Thyroid gland (tissue), 4 donors: ENCODE measurements around the gene OR51D1. TPM values are rescaled to one million over a fixed set of nuclear protein-coding genes. Genes with fewer than 3 reads are reported as not detected.

Source experiments
- DNase-seq, 2 donors: peaks; one replicate each; pipeline ENCODE4 v3.0.0-alpha.2; 2019
- H3K27ac ChIP-seq, 3 donors: fragments of 200-600 bp; sonication (generic); 1 replicate in 2 of 3; 2 replicates in 1 of 3; pipeline ENCODE4 v1.5.1; 2016 to 2019; ENCODE audit warnings: mild to moderate bottlenecking in 1 of 3, moderate library complexity in 1 of 3
- H3K27me3 ChIP-seq: fragments of 200-600 bp; sonication (generic); one replicate; pipeline ENCODE4 v1.5.1; 2019
- H3K36me3 ChIP-seq, 2 donors: fragments of 200-600 bp; sonication (generic); one replicate each; pipeline ENCODE4 v1.5.1; 2016 to 2019
- H3K4me1 ChIP-seq, 2 donors: fragments of 200-600 bp; sonication (generic); one replicate each; pipeline ENCODE4 v1.5.1; 2017 to 2019
- H3K4me3 ChIP-seq, 3 donors: fragments of 200-600 bp; sonication (generic); replicated peaks in 1 of 3; 1 replicate in 2 of 3; 2 replicates in 1 of 3; pipeline ENCODE4 v1.5.1; 2016; ENCODE audit warnings: mild to moderate bottlenecking in 1 of 3
- H3K9me3 ChIP-seq: fragments of 200-600 bp; sonication (generic); one replicate; pipeline ENCODE4 v1.5.1; 2017
- POLR2A ChIP-seq, 2 donors: fragments of 450-650 bp; IDR thresholded peaks; one replicate each; pipeline ENCODE4 v1.6.1; 2017; ENCODE audit warnings: antibody characterized with exemption in 2 of 2, mild to moderate bottlenecking in 2 of 2, moderate library complexity in 1 of 2
- WGBS, 2 donors: methylation state at CpG; one replicate each; pipeline ENCODE4 v1.1.5; 2017; 5-methylcytosine and 5-hydroxymethylcytosine counted together
- intact Hi-C: fragments of 100-400 bp; cut with DNase I; formaldehyde crosslinking; loops from one replicate; pipeline ENCODE4 v1.15.1; 2023
- total RNA-seq, 4 donors: library from RNA; depleted of rRNA; stranded (reverse); fragments of >200 nt; gene quantifications; one replicate each; pipeline ENCODE4 v1.2.3, GENCODE V29; 2016
- TF ChIP-seq, protein P1 (sequence below), 6 experiments: fragments of 200-600 bp in 3 of 6; fragments of 450-650 bp in 3 of 6; sonication (generic) in 3 of 6; IDR thresholded peaks; one replicate each; pipeline ENCODE4 v1.5.1; 2016 to 2019; ENCODE audit warnings: antibody characterized with exemption in 6 of 6, mild to moderate bottlenecking in 2 of 6, inconsistent platforms in 1 of 6, moderate library complexity in 1 of 6

OR51D1 gene
- total RNA-seq, 4 donors from 2014 or later: not detected

DNA sequence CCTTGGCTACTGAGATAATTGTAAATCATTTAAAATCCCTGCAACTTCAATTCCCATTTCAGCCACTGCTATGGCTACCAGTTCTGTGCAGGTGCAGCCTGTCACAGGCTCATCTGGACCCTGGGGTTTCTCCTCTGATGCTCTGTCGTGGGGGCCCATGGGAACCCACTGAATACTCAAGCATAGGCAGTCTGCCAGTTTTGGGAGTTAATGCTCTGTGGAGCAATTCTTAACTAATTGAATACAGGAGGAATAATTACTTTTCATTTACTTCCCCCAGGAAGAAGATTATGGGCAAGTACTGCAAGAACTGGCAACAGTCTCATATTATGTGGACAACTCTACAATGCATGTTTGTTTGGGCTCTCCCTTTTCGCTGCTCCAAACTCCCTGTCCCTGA is 34.5 kb downstream of the OR51D1 start:
- intact Hi-C loops: no loop called here
- Histone ChIP-seq H3K27me3 (no peaks in the 10 kb centered on the region), H3K4me3 (no peak overlapping the region), H3K27ac (no peak overlapping the region), H3K4me1 (no peaks in the 10 kb centered on the region), H3K36me3 (no peaks in the 10 kb centered on the region), H3K9me3 (no peaks in the 10 kb centered on the region)
- TF ChIP-seq POLR2A (IDR thresholded peaks at IDR 0.05): no peak
- TF ChIP-seq, protein P1, sequence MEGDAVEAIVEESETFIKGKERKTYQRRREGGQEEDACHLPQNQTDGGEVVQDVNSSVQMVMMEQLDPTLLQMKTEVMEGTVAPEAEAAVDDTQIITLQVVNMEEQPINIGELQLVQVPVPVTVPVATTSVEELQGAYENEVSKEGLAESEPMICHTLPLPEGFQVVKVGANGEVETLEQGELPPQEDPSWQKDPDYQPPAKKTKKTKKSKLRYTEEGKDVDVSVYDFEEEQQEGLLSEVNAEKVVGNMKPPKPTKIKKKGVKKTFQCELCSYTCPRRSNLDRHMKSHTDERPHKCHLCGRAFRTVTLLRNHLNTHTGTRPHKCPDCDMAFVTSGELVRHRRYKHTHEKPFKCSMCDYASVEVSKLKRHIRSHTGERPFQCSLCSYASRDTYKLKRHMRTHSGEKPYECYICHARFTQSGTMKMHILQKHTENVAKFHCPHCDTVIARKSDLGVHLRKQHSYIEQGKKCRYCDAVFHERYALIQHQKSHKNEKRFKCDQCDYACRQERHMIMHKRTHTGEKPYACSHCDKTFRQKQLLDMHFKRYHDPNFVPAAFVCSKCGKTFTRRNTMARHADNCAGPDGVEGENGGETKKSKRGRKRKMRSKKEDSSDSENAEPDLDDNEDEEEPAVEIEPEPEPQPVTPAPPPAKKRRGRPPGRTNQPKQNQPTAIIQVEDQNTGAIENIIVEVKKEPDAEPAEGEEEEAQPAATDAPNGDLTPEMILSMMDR (IDR thresholded peaks at IDR 0.05): no peak
- DNase-seq: no peak
- WGBS, 2 donors: 83 to 85% methylated on average over 2 of the region's 2 CpGs

DNA sequence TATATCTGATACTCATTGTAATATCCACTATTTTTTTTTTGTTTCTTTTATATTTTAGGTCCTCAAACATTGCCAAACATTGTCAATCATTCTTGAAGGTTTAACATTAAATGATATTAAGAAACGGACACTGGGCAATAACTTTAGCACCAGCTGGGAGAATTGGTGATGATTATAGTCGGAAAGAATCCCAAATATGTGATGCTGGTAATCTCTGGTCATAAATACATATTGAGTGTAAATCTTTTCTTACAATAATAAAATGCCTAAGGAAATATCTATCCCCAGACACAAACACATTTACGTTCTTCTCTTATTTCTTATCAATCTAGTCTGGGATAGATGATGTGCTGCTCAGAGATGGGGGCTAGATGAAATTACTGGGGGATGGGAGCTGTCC is 35.2 kb downstream of the OR51D1 start:
- DNase-seq: no peak
- Histone ChIP-seq H3K36me3 (no peaks in the 10 kb centered on the region), H3K9me3 (no peaks in the 10 kb centered on the region), H3K4me3 (no peak overlapping the region), H3K4me1 (no peaks in the 10 kb centered on the region), H3K27me3 (no peaks in the 10 kb centered on the region), H3K27ac (no peak overlapping the region)
- intact Hi-C loops: no loop called here
- no peak for TF ChIP-seq POLR2A (IDR thresholded peaks at IDR 0.05)
- TF ChIP-seq, protein P1 (IDR thresholded peaks at IDR 0.05): no peak
- WGBS, 2 donors: 81 to 82% methylated on average over 3 of the region's 3 CpGs

DNA sequence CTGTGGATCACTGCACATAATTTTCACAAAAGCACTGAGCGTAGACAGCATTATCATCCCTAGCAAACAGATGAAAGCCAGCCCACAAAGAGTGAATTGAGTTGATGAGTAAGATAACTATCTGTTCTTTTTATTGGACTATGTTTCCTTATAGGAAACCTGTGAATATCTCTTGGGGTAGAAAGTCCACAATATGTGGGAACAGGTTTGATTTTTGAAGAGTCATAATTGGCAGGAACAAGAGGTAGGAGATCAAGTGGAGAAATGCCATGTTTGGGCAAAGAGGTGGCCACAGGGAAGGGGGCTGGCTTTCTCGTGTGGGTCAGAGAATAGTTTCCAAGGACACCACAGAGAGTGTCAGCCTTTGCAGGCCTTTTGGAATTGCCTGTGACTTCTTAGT is 36.5 kb downstream of the OR51D1 start:
- no peak for DNase-seq

DNA sequence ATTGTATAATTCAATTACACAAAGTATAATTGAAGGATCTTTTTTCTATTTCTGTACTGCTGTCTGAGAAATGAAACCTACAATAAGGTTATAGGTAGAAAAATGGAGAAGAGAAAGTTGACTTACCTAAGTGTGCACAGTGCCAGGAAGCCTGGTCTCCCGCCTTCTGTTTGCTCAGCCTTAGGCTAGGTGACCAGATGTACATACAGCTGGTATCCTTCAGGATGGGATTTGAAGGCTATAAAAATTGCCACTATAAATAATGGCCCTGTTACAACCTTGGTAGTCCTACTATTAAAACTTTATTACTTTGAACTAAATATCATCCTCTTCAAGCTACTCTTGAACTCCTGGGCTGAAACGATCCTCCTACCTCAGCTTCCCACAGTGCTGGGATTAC is 40.7 kb downstream of the OR51D1 start:
- H3K27me3 ChIP-seq: no peaks in the 10 kb centered on the region
- 86 to 90% methylated on average over 2 of the region's 2 CpGs for WGBS, 2 donors
- TF ChIP-seq, protein P1 (IDR thresholded peaks at IDR 0.05): no peak
- TF ChIP-seq POLR2A (IDR thresholded peaks at IDR 0.05): no peak
- no peak for DNase-seq
- no peaks in the 10 kb centered on the region for H3K4me1 ChIP-seq
- H3K27ac ChIP-seq: no peak overlapping the region
- H3K4me3 ChIP-seq: no peak overlapping the region
- intact Hi-C loops: no loop called here
- H3K9me3 ChIP-seq: no peaks in the 10 kb centered on the region
- no peaks in the 10 kb centered on the region for H3K36me3 ChIP-seq

More for the DNA sequence above, 36.5 kb downstream of the OR51D1 start:
- Histone ChIP-seq H3K27ac (no peak overlapping the region), H3K4me1 (no peaks in the 10 kb centered on the region), H3K36me3 (no peaks in the 10 kb centered on the region), H3K4me3 (no peak overlapping the region), H3K27me3 (no peaks in the 10 kb centered on the region), H3K9me3 (no peaks in the 10 kb centered on the region)
- no peak for TF ChIP-seq POLR2A (IDR thresholded peaks at IDR 0.05)
- TF ChIP-seq, protein P1 (IDR thresholded peaks at IDR 0.05): no peak
- intact Hi-C loops: no loop called here
- 67 to 78% methylated on average over 2 of the region's 2 CpGs for WGBS, 2 donors

DNA sequence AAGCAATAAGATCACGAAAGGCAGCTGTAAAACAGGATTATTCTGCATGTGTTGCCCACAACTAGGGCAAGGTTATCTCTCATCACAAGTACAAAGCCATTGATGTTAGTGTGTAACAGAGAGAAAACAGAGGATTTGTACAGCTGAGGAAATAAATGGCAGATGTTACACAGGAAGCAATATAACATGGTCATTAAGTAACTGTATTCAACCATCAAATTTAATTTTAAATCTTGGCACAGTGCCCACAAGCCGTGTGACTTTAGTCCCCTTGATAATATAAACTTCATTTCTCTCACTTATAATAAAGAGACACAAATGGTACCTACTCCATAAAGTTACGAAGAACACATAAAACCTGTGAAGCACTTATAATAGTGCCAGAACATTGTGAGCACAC is 43.1 kb downstream of the OR51D1 start:
- Histone ChIP-seq H3K36me3 (no peaks in the 10 kb centered on the region), H3K4me1 (no peaks in the 10 kb centered on the region), H3K27ac (no peak overlapping the region), H3K4me3 (no peak overlapping the region), H3K27me3 (no peaks in the 10 kb centered on the region), H3K9me3 (no peaks in the 10 kb centered on the region)
- no peak for DNase-seq
- TF ChIP-seq POLR2A (IDR thresholded peaks at IDR 0.05): no peak
- TF ChIP-seq, protein P1 (IDR thresholded peaks at IDR 0.05): no peak
- 59% methylated on average over 3 of the region's 3 CpGs for WGBS, 2 donors
- intact Hi-C loops: no loop called here
